Measurements from ENCODE around the gene MC4R.

GRCh38 chr18:60358516-60358915 is 14.1 kb downstream of the MC4R start:
- TF ChIP-seq CTCF (tag by site-specific recombination; IDR thresholded peaks at IDR 0.05) (no peak), ZNF184 (tag by site-specific recombination; IDR thresholded peaks at IDR 0.05) (no peak), OVOL3 (tag by site-specific recombination; IDR thresholded peaks at IDR 0.05) (no peak), ZBTB21 (tag by site-specific recombination; IDR thresholded peaks at IDR 0.05) (no peak)

All from HEK293 (cell line).